Muscle of arm (tissue), 12 donors: ENCODE measurements around the gene SORBS1. TPM values are rescaled to one million over a fixed set of nuclear protein-coding genes. Genes with fewer than 3 reads are reported as not detected.

Source experiments
- DNase-seq: peaks from one replicate; pipeline ENCODE4 v3.0.0-alpha.2; 2013
- polyA plus RNA-seq, 12 donors: library from polyadenylated mRNA; unstranded; fragments of 120-200 nt; gene quantifications; one replicate each; pipeline ENCODE4 v1.2.1, GENCODE V29; 2013; ENCODE audit not compliant: insufficient read length in 12 of 12

Gene SORBS1
- polyA plus RNA-seq, 12 donors = 47.7 to 149 (median 78.2) TPM; not detected in 1

DNA sequence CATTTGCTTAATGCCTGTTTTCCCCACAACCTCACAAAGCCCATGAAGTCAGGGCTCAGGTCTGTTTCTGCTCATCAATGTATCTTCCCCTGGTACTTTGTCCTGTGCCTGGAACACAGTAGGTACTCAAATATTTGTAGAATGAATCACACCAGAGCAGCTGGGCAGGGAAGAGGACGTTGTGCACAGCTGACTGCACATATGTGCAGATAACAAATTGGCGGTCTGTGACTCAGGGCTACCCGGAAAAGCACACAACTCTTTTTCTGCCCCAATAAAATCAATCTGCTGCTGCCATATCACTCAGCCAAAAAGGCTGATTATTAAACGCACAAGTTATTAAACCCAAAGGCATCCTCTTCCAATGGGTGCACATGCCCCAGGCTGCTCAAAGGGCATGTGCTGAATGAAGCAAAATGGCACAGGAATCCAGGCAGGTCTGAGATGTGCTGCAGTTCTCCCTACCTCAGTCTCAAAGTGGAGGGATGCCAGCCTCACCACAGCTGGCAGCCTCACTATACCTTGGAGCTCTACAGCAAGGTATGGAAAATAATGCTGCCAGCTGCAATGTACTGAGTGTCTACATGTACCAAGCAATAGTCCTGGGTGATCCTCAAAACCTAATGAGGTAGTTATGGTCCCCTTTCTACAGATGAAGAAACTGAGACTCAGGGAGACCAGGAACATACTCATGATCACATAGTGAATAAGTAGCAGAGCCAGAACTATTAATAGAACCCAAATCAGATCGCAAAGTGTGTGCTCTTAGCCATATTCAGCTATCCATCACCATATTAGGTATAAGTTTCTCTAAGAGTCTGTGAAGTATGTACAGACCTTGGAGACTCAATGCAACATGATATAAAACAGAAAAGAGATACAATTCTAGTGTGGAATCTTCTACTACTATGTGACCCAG, 43.4 kb downstream of the SORBS1 start:
- no peak for DNase-seq

DNA sequence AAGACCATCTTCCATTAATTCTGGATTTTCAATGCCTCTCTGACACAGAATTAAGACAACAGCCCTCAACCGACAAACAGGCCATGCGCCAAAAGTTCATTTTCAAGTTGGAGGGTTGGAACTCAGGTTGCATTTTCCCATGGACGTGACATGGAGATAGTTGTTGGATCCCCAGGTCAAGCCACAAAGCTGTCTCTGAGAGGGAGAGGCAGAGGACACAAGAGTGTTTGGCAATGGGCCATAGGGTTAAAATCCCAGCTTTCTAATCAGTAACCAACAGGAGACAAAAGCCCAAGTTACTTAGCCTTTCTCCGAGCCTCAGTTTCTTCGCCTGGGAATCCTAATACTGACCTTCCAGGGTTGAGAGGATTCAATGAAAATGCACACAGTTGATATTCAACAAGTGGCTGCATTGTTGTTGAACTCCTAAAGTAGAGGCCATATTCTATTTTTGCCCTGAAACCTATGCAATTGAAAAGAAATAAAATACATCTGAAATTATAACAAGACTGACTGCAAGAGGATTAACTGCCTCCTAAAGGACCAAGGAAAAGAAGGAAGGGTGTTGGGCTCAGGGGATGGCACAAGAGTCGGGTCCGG, 44.3 kb downstream of the SORBS1 start:
- no peak for DNase-seq

DNA sequence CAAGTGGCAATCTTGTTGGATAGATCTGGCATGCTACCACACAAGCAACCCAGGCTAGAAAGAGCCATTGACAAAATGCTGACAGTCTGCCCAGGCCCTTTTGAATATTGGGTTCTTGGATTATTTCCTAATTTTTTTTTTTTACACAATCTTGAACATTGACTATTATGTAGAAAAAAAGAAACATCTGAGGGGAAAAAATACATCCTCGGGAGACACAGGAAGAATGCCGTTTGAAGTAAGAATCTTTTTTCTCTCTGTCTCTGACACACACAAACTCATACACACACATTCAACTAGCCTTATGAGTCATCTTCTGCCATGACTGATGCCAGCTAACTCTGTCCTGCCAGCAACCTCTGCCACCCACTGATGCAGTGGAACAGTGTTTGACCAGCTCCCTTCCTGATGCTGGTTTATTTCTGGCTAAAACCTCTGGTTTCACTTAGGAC, 47.2 kb downstream of the SORBS1 start:
- DNase-seq = no peak

DNA sequence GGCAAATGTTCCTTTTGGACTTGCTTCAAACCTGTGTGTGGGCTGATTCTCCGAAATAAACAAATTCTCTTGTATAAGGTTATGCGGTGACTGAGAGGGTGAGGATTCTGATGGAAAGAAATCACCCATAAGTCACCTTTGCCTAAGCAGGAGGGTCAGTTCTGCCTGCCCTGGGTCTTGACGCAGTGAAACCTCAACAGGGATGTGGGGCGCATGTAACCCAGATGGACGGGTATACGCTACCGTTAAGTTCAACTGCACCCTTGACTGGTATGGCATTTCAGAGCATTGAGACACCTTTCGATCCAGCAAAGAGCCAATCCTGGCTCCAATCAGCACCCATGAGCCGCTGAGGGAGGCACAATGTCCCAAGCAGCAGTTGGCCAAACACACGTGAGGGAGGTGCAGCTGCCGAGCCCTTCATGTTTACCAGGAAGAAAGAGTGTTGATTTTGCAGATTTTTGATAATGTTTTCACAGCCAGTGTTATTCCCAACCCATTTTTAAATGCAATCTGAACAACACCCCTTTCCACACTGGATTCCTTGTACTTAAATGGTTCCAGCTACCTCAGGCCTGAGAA, 48.1 kb downstream of the SORBS1 start:
- DNase-seq = no peak

GRCh38 chr10:95511314-95511713, 49.9 kb downstream of the SORBS1 start:
- DNase-seq = no peak

GRCh38 chr10:95509251-95509650, 51.9 kb downstream of the SORBS1 start:
- DNase-seq = peak; percentile 24

GRCh38 chr10:95508730-95509129, 52.4 kb downstream of the SORBS1 start:
- no peak for DNase-seq

GRCh38 chr10:95506056-95506737, 55.0 kb downstream of the SORBS1 start:
- no peak for DNase-seq

GRCh38 chr10:95505641-95506040, 55.5 kb downstream of the SORBS1 start:
- no peak for DNase-seq

DNA sequence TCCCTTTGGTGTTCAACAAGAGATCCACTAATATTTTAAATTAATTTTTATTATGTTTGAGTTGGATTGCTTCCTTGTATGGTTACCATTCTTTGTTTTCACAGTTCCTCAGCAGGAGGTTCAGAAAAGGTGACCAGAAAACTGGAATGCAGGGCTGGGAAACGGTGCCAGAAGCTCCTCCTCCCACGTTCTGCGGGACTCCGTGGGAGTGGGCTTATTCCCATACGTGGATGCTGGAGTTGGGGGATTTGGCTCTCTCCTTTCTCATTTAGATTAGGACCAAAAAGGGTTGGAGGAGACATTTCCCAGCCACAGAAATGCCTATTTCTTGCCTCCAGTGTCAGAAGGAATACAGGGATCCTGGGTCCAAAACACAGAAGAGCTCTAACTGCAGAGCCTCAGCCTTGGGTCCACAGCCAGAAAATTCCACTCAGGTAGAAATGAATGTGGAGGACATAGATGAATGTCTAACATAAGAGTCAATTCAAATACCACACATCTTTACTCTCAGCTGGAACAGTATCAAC, 56.0 kb downstream of the SORBS1 start:
- DNase-seq = no peak

GRCh38 chr10:95504246-95504691, 56.9 kb downstream of the SORBS1 start:
- no peak for DNase-seq

DNA sequence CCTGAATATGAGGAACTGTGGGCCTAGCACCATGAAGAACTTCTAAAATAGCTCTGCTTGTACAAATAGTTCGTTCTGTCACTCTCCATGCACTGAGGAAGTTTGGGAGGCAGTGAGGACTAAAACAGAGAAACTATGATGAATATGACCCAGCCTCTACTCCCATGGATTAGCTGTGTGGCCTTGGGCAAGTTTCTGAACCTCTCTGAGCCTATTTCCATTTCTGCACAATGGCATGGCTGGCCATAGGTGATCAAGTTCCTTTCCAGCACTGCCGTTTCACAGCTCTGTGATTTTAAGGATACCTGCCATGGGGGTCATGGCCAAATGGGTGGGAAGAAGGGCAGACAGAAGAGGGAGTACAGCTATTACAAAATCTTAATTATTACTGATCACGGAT, 57.6 kb downstream of the SORBS1 start:
- DNase-seq = no peak

GRCh38 chr10:95503001-95503400, 58.2 kb downstream of the SORBS1 start:
- no peak for DNase-seq

- DNase-seq = no peak
Measured at GRCh38 chr10:95502377-95502776, 58.8 kb downstream of the SORBS1 start.

- DNase-seq = no peak
Measured at GRCh38 chr10:95501203-95502094, 59.7 kb downstream of the SORBS1 start.

- no peak for DNase-seq
Measured at GRCh38 chr10:95500649-95501048, 60.5 kb downstream of the SORBS1 start.

DNA sequence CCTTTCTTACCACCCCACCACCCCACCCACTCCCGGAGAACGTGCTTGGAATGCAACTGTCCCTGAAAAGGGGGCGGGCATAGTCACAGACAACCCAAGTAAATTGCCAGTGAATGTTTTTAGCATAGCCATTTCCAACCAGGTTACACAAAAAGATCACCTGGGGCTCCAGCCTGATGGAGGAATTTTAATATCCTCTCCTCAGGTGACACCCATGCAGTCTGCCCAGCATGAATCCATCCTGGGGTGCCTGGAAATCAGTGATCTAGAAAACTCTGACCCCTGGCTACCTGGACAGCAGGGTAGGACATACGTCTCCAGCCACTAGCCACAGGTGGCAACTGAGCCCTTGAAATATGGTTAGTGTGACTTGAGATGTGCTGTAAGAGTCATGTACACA, 61.1 kb downstream of the SORBS1 start:
- no peak for DNase-seq

DNA sequence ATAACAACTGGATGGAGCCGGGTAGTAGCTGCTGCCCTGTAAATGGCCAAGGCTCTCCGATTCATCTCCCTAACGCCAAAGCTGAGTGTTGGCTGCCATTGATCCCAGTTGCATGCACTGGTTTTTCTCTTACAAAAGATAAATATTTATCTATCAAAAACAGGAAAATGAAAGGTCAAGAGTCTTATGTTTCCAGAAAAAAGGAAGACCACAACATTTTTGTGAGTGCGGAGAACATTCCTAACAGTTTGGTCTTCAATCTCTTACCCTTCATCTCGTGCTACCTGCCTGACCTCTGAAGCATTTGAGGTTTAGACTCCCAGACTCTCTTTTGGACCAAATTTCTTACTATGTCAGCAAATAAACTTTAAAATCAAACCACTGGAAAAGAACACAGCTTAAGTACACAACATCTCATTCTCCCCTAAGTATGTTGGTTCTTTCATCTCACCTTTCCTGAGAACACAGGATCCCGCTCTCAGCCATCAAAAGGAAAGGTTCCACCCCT, 61.6 kb downstream of the SORBS1 start:
- no peak for DNase-seq

GRCh38 chr10:95496951-95497350, 64.2 kb downstream of the SORBS1 start:
- no peak for DNase-seq

DNA sequence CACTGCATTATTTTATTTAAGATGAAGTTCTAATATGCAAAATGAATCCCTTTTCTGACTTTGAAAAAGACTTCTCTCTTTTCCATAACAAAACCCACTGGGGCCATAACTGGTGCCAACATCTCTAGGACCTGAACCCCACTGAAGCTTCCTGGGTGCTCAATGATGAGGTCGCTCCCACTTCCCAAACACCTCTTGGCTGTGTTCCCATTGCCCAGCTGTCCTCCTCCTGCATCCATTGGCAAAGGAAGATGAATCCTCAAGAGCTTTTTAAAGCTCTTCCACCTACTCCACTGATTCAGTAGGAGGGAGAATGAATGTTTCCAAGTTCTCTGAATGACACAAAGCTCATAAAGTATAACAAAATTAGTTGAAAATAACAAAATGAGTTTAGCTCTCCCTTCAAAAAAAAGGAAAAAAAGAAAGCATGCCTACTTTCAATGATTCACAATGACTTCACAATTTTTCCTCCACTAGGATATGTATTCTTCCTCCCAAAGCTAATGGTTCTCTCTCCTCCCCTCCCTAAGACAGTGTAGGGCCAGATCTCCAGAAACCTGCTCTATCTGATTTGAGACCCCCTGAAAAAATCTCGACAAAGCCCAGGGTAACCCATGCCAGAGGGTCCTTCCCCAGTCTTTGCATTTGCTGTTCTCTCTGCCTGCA, 64.8 kb downstream of the SORBS1 start:
- no peak for DNase-seq
